Subcutaneous adipose tissue (tissue), 4 donors: ENCODE data around the gene NAP1L1. TPM values are rescaled to one million over a fixed set of nuclear protein-coding genes. Genes with fewer than 3 reads are reported as not detected.

Experiments
- CTCF ChIP-seq: fragments of 450-650 bp; IDR thresholded peaks from one replicate; pipeline ENCODE4 v1.5.1; 2016; ENCODE audit warnings: low read depth, mild to moderate bottlenecking, control low read depth, antibody characterized with exemption, moderate library complexity
- total RNA-seq, 4 donors: library from RNA; depleted of rRNA; stranded (reverse); fragments of >200 nt; gene quantifications; one replicate each; pipeline ENCODE4 v1.1.0, GENCODE V29; 2016

NAP1L1 gene
- total RNA-seq = 100 to 1,000 TPM; 434 to 738 (median 574) TPM

GRCh38 chr12:76083904-76084862, at the start of gene NAP1L1:
NAP1L1 (minus strand) TSS chr12:76084685; CDS start chr12:76074219, 10,466 bp downstream.
- TF ChIP-seq CTCF = no peak

- TF ChIP-seq CTCF = no peak
These were observed 43.1 kb upstream of the NAP1L1 start for GRCh38 chr12:76127588-76127987.

DNA sequence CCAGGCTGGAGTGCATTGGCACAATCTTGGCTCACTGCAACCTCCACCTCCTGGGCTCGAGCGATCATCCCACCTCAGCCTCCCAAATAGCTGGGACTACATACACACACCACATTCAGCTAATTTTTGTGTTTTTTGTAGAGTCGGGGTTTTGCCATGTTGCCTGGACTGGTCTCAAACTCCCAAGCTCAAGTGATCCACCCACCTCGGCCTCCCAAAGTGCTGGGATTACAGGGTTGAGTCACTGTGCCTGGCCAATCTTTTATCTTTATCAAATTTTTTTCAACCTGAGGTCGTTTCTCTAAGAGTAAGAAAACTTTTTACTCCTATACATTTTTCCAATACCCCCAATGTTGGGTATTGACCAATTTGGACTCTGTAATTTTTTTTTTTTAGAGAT, 40.0 kb upstream of the NAP1L1 start:
- TF ChIP-seq CTCF = no peak

GRCh38 chr12:76123259-76124212, 39.1 kb upstream of the NAP1L1 start:
- TF ChIP-seq CTCF = no peak

DNA sequence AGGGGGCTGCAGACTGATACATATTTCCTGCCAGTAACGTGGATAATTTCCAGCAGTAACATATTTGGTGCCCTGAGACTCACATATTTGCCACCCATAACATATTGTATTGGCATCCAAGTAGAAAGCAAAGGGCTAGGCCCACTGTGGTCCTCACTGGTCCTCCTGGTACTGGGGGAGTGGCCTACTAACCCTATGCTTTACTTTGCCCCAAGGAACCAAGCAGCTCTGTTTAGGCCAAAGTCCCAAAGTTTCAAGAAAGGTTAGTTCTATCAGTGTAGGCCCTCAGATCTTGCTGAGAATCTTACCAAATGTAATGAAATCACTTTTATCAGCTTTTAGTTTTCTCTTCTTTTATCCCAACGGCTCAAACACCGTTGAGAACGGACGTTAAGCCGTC, 35.4 kb upstream of the NAP1L1 start:
- no peak for TF ChIP-seq CTCF

GRCh38 chr12:76117751-76118150, 33.3 kb upstream of the NAP1L1 start:
- TF ChIP-seq CTCF = no peak
